Stomach (tissue), 9 donors: Measurements from ENCODE around the gene ERICH2. TPM values are rescaled to one million over a fixed set of nuclear protein-coding genes. Genes with fewer than 3 reads are reported as not detected.

ENCODE experiments used
- DNase-seq, 2 donors: peaks; one replicate each; pipeline versions ENCODE4 v3.0.0 to v3.0.0-alpha.2; 2013 to 2019
- H3K27ac ChIP-seq, 5 donors: fragments of 200-600 bp in 4 of 5; sonication (generic) in 4 of 5; one replicate each; pipeline ENCODE4 v1.5.1; 2013 to 2019; ENCODE audit warnings: mild to moderate bottlenecking in 1 of 5, moderate library complexity in 1 of 5
- H3K27me3 ChIP-seq, 3 donors: fragments of 200-600 bp; sonication (generic); one replicate each; pipeline ENCODE4 v1.5.1; 2017 to 2019; ENCODE audit warnings: mixed run types in 1 of 3
- H3K36me3 ChIP-seq, 4 donors: fragments of 200-600 bp; sonication (generic); 1 replicate in 3 of 4; 2 replicates in 1 of 4; pipeline ENCODE4 v1.5.1; 2016 to 2019
- H3K4me1 ChIP-seq, 4 donors: fragments of 200-600 bp; sonication (generic); one replicate each; pipeline ENCODE4 v1.5.1; 2016 to 2019
- H3K4me3 ChIP-seq, 4 donors: fragments of 200-600 bp; sonication (generic) in 3 of 4; one replicate each; pipeline ENCODE4 v1.5.1; 2016 to 2019; ENCODE audit warnings: mild to moderate bottlenecking in 1 of 4
- H3K9me3 ChIP-seq, 4 donors: fragments of 200-600 bp; sonication (generic); one replicate each; pipeline ENCODE4 v1.5.1; 2016 to 2019
- CTCF ChIP-seq, 7 experiments: fragments of 450-650 bp in 4 of 7; fragments of 200-600 bp in 3 of 7; sonication (generic) in 3 of 7; IDR thresholded peaks; one replicate each; pipeline ENCODE4 v1.5.1; 2016 to 2019; ENCODE audit warnings: antibody characterized with exemption in 7 of 7, control low read depth in 2 of 7, mild to moderate bottlenecking in 1 of 7
- EP300 ChIP-seq: sonication (generic); formaldehyde crosslinking; IDR thresholded peaks from one replicate; pipeline ENCODE4 v1.6.1; 2017; ENCODE audit warnings: antibody characterized with exemption
- POLR2A ChIP-seq, 4 donors: fragments of 450-650 bp; IDR thresholded peaks; one replicate each; pipeline ENCODE4 v1.6.1; 2016; ENCODE audit warnings: antibody characterized with exemption in 4 of 4, control low read depth in 2 of 4, mild to moderate bottlenecking in 1 of 4, moderate library complexity in 1 of 4
- POLR2AphosphoS5 ChIP-seq, 3 donors: sonication (generic); formaldehyde crosslinking; IDR thresholded peaks; one replicate each; pipeline ENCODE4 v1.6.1; 2016; ENCODE audit warnings: antibody characterized with exemption in 3 of 3
- WGBS, 5 donors: extraction: QIAGEN DNeasy Blood & Tissue Kit in 3 of 5; methylation state at CpG; one replicate each; pipeline versions ENCODE4 v1.1.5 to v1.1.7; 2013 to 2018; 5-methylcytosine and 5-hydroxymethylcytosine counted together
- intact Hi-C: fragments of 100-400 bp; cut with DNase I; formaldehyde crosslinking; loops from one replicate; pipeline ENCODE4 v1.15.1; 2023; ENCODE audit warnings: low total_unique reads
- polyA plus RNA-seq, 3 donors: library from polyadenylated mRNA; stranded (reverse); fragments of 200-250 nt; gene quantifications; one replicate each; pipeline ENCODE4 v1.2.3, GENCODE V29; 2013
- total RNA-seq, 5 donors: library from RNA; depleted of rRNA; stranded (reverse); fragments of >200 nt; gene quantifications; one replicate each; pipeline versions ENCODE4 v1.1.0 to v1.2.3, GENCODE V29; 2014 to 2016
- donor health status: healthy with polysubstance abuse.
- donor health status: Bipolar disorder and iron deficiency.
- donor health status: healthy.

The ERICH2 gene
- total and polyA plus RNA-seq, 8 donors = 1.5 to 6.8 (median 6.1) TPM; not detected in 5

- Histone ChIP-seq H3K4me1 (peaks cover 29 to 46% (median 40%) of the 10 kb centered on the region in 4 donors), H3K36me3 (no peaks in the 10 kb centered on the region), H3K27ac (no peak overlapping the region), H3K4me3 (no peak overlapping the region), H3K27me3 (peaks cover 27 to 69% (median 51%) of the 10 kb centered on the region in 3 donors), H3K9me3 (no peaks in the 10 kb centered on the region)
- TF ChIP-seq POLR2A (IDR thresholded peaks at IDR 0.05) = no peak
- TF ChIP-seq CTCF (IDR thresholded peaks at IDR 0.05) = peak in 5 of 7 experiments; percentile 26 to 78 (median 69)
- intact Hi-C loops = loop anchor here (10.0 kb wide), 2 partner anchors 98 to 448 kb away; partner anchors contain the start of gene SP5
- peak in 1 of 2 donors; percentile 93 for DNase-seq
- 2 to 6% (median 4%) methylated on average over 14 of the region's 14 CpGs for WGBS, 5 donors
Observed at GRCh38 chr2:170812710-170813600, 42.8 kb downstream of the ERICH2 start.

- DNase-seq = peak in 1 of 2 donors; percentile 89
- Histone ChIP-seq H3K4me3 (no peak overlapping the region), H3K36me3 (no peaks in the 10 kb centered on the region), H3K27me3 (peaks cover 35 to 78% (median 60%) of the 10 kb centered on the region in 3 donors), H3K4me1 (peaks cover 38 to 55% (median 49%) of the 10 kb centered on the region in 4 donors), H3K9me3 (no peaks in the 10 kb centered on the region), H3K27ac (no peak overlapping the region)
- TF ChIP-seq EP300 (no peak), POLR2AphosphoS5 (IDR thresholded peaks at IDR 0.05) (no peak), CTCF (IDR thresholded peaks at IDR 0.05) (no peak), POLR2A (IDR thresholded peaks at IDR 0.05) (no peak)
- 6 to 9% (median 6%) methylated on average over 41 of the region's 41 CpGs for WGBS, 5 donors
- intact Hi-C loops = loop anchor here (10.0 kb wide), 2 partner anchors 99 to 449 kb away; partner anchors contain the start of gene SP5
Observed at GRCh38 chr2:170813611-170814532, 43.7 kb downstream of the ERICH2 start.

- Histone ChIP-seq H3K9me3 (no peaks in the 10 kb centered on the region), H3K27me3 (peaks cover 41 to 85% (median 68%) of the 10 kb centered on the region in 3 donors), H3K36me3 (no peaks in the 10 kb centered on the region), H3K4me3 (no peak overlapping the region), H3K4me1 (peaks cover 41 to 60% (median 52%) of the 10 kb centered on the region in 4 donors), H3K27ac (no peak overlapping the region)
- peak in 1 of 2 donors; percentile 12 for DNase-seq
- no peak for TF ChIP-seq CTCF (IDR thresholded peaks at IDR 0.05)
- TF ChIP-seq POLR2AphosphoS5 (IDR thresholded peaks at IDR 0.05) = no peak
- TF ChIP-seq EP300 = no peak
- no peak for TF ChIP-seq POLR2A (IDR thresholded peaks at IDR 0.05)
- intact Hi-C loops = loop anchor here (5.0 to 10.0 kb wide), 3 partner anchors 100 to 450 kb away; partner anchors contain the start of gene SP5
- 13 to 25% (median 14%) methylated on average over 18 to 31 of the region's 31 CpGs for WGBS, 5 donors
Observed at GRCh38 chr2:170814533-170815230, 44.5 kb downstream of the ERICH2 start.
